ENCODE data around the gene MRPL28.

DNA sequence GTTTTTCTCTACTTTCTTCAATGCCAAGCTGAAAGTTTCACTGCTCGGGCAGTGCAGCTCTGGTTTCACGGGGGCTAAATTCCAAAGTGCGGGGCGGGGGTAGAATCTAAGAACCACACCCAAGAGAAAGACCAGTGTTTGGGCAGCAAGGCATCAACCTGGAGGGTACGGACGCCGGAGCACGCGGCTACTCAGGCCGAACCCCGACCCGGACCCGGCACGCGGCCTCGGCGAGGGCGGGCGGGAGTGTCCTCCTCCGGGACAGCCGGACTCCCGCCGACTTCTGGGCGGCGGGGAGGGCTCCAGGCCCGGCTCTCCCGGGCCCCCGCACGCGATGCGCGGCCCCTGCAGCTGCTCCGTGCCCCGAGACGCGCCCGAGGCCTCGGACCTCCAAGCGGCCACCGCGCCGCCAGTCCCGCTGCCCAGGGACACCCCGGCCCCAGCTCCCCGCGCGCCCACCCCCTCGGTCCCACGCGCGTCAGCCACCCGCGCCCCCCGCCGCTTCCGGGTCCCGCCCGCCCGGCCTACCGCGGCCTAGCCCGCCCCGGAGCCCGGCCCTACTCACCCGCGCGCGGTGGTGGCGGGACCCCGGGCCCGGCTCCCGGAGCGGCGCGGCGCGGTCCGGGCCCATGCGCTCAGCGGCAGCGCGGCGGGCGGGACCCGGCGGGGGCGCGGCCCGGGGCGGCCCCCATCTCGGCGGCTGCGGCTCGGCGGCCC lies 18.4 kb downstream of the MRPL28 start:
- TF ChIP-seq YY1 (IDR thresholded peaks at IDR 0.05; ENCODE audit: insufficient read depth, insufficient read length) (no peak), ZNF274 (IDR thresholded peaks at IDR 0.05; ENCODE audit: low read depth, low read length) (no peak)
